Measurements from ENCODE around the gene SLC12A5. TPM values are rescaled to one million over a fixed set of nuclear protein-coding genes. Genes with fewer than 3 reads are reported as not detected.

SLC12A5 gene
- total RNA-seq, 4 donors from 2014 or later: not detected

GRCh38 chr20:46057856-46058598 lies 29.0 kb downstream of the SLC12A5 start:
- Histone ChIP-seq H3K4me3 (peak overlapping the region; percentile 14 to 41 (median 34)), H3K36me3 (peaks cover 0 to 25% of the 10 kb centered on the region in 2 donors), H3K9me3 (no peaks in the 10 kb centered on the region), H3K27me3 (peaks cover 6 to 17% (median 7%) of the 10 kb centered on the region in 3 donors), H3K27ac (no peak overlapping the region), H3K4me1 (peaks cover 10 to 19% of the 10 kb centered on the region in 2 donors)
- intact Hi-C loops (cut with DNase I; ENCODE audit: low total_unique reads) (no loop called here), in situ Hi-C loops (cut with MboI; ENCODE audit: low sequenced_read_pairs in 4 of 4) (no loop called here)
- ATAC-seq (no peak), DNase-seq (peak in 1 of 2 donors; percentile 26)
- peak in 1 of 5 experiments; percentile 7 for TF ChIP-seq CTCF (IDR thresholded peaks at IDR 0.05 in 4 of 5, conservative IDR thresholded peaks at IDR 0.05 in 1 of 5)
- no peak for TF ChIP-seq POLR2A (IDR thresholded peaks at IDR 0.05)

- peaks cover 6 to 17% (median 7%) of the 10 kb centered on the region in 3 donors for H3K27me3 ChIP-seq
- H3K9me3 ChIP-seq: no peaks in the 10 kb centered on the region
- intact Hi-C loops (cut with DNase I; ENCODE audit: low total_unique reads): no loop called here
- peaks cover 0 to 32% of the 10 kb centered on the region in 2 donors for H3K36me3 ChIP-seq
- ATAC-seq (no peak), DNase-seq (no peak)
- no peak overlapping the region for H3K27ac ChIP-seq
- peak overlapping the region; percentile 14 to 41 (median 34) for H3K4me3 ChIP-seq
- H3K4me1 ChIP-seq: peaks cover 10 to 19% of the 10 kb centered on the region in 2 donors
- no peak for TF ChIP-seq CTCF (IDR thresholded peaks at IDR 0.05 in 4 of 5, conservative IDR thresholded peaks at IDR 0.05 in 1 of 5)
- no peak for TF ChIP-seq POLR2A (IDR thresholded peaks at IDR 0.05)
- in situ Hi-C loops (cut with MboI; ENCODE audit: low sequenced_read_pairs in 4 of 4): no loop called here
Observed at GRCh38 chr20:46058599-46059281, 29.7 kb downstream of the SLC12A5 start.

GRCh38 chr20:46060301-46060881 lies 31.4 kb downstream of the SLC12A5 start:
- in situ Hi-C loops (cut with MboI; ENCODE audit: low sequenced_read_pairs in 4 of 4): no loop called here
- Histone ChIP-seq H3K4me3 (no peak overlapping the region), H3K4me1 (peaks cover 10 to 19% of the 10 kb centered on the region in 2 donors), H3K36me3 (peaks cover 0 to 48% of the 10 kb centered on the region in 2 donors), H3K27ac (no peak overlapping the region), H3K9me3 (no peaks in the 10 kb centered on the region), H3K27me3 (peaks cover 6 to 17% (median 7%) of the 10 kb centered on the region in 3 donors)
- intact Hi-C loops (cut with DNase I; ENCODE audit: low total_unique reads): no loop called here
- DNase-seq: no peak
- ATAC-seq: no peak
- TF ChIP-seq CTCF (IDR thresholded peaks at IDR 0.05 in 4 of 5, conservative IDR thresholded peaks at IDR 0.05 in 1 of 5): no peak
- TF ChIP-seq POLR2A (IDR thresholded peaks at IDR 0.05): no peak

- H3K4me3 ChIP-seq: no peak overlapping the region
- intact Hi-C loops (cut with DNase I; ENCODE audit: low total_unique reads): no loop called here
- in situ Hi-C loops (cut with MboI; ENCODE audit: low sequenced_read_pairs in 4 of 4): no loop called here
- TF ChIP-seq POLR2A (IDR thresholded peaks at IDR 0.05) (no peak), CTCF (IDR thresholded peaks at IDR 0.05 in 4 of 5, conservative IDR thresholded peaks at IDR 0.05 in 1 of 5) (no peak)
- peaks cover 6 to 17% (median 7%) of the 10 kb centered on the region in 3 donors for H3K27me3 ChIP-seq
- ATAC-seq (no peak), DNase-seq (no peak)
- H3K4me1 ChIP-seq: peaks cover 10 to 19% of the 10 kb centered on the region in 2 donors
- H3K27ac ChIP-seq: no peak overlapping the region
- H3K9me3 ChIP-seq: no peaks in the 10 kb centered on the region
- peaks cover 0 to 54% of the 10 kb centered on the region in 2 donors for H3K36me3 ChIP-seq
Observed at GRCh38 chr20:46060975-46061374, 32.0 kb downstream of the SLC12A5 start.

Data from gastrocnemius medialis (tissue), 4 donors.